ENCODE data around the gene SF3A1.

The SF3A1 gene

GRCh38 chr22:30291058-30291892 is 65.4 kb downstream of the SF3A1 start:
- Histone ChIP-seq H3K36me3 (ENCODE audit: insufficient read depth) (no peaks in the 10 kb centered on the region), H4K20me1 (ENCODE audit: insufficient read depth) (no peaks in the 10 kb centered on the region), H2AFZ (ENCODE audit: low read depth) (no peak overlapping the region), H3K27ac (no peak overlapping the region), H3K79me2 (ENCODE audit: insufficient read depth, low read depth) (no peaks in the 10 kb centered on the region), H3K27me3 (ENCODE audit: insufficient read depth, low read depth) (no peaks in the 10 kb centered on the region), H3K4me3 (IDR thresholded peaks at IDR 0.05; ENCODE audit: insufficient read depth, low read depth, low read length) (no peak overlapping the region), H3K9ac (no peak overlapping the region), H3K4me2 (no peak overlapping the region; the same call in 1 of the 2 replicates), H3K4me1 (ENCODE audit: low read depth, poor library complexity, severe bottlenecking) (peaks cover 37% of the 10 kb centered on the region)
- no peak for TF ChIP-seq CTCF (conservative IDR thresholded peaks at IDR 0.05; ENCODE audit: low read depth, low read length)

- Histone ChIP-seq H3K27ac (peak overlapping the region; percentile 38; the same call in 1 of the 2 replicates), H3K4me3 (IDR thresholded peaks at IDR 0.05; ENCODE audit: insufficient read depth, low read depth, low read length) (no peak overlapping the region), H3K4me2 (peak overlapping the region; percentile 93), H2AFZ (ENCODE audit: low read depth) (0 out of 2 replicates have a peak overlapping the region, but pooled peaks have one; percentile 59), H3K79me2 (ENCODE audit: insufficient read depth, low read depth) (no peaks in the 10 kb centered on the region), H3K9ac (no peak overlapping the region), H3K4me1 (ENCODE audit: low read depth, poor library complexity, severe bottlenecking) (peaks cover 35% of the 10 kb centered on the region), H3K27me3 (ENCODE audit: insufficient read depth, low read depth) (no peaks in the 10 kb centered on the region), H3K36me3 (ENCODE audit: insufficient read depth) (no peaks in the 10 kb centered on the region), H4K20me1 (ENCODE audit: insufficient read depth) (no peaks in the 10 kb centered on the region)
- TF ChIP-seq CTCF (conservative IDR thresholded peaks at IDR 0.05; ENCODE audit: low read depth, low read length) = no peak
Measured at GRCh38 chr22:30290342-30291057, 66.2 kb downstream of the SF3A1 start.

GRCh38 chr22:30289980-30290313 is 66.7 kb downstream of the SF3A1 start:
- Histone ChIP-seq H3K4me2 (peak overlapping the region; percentile 93), H4K20me1 (ENCODE audit: insufficient read depth) (no peaks in the 10 kb centered on the region), H3K27me3 (ENCODE audit: insufficient read depth, low read depth) (no peaks in the 10 kb centered on the region), H2AFZ (ENCODE audit: low read depth) (peak overlapping the region; percentile 59; the same call in 1 of the 2 replicates), H3K9ac (no peak overlapping the region), H3K4me1 (ENCODE audit: low read depth, poor library complexity, severe bottlenecking) (peaks cover 35% of the 10 kb centered on the region), H3K79me2 (ENCODE audit: insufficient read depth, low read depth) (no peaks in the 10 kb centered on the region), H3K4me3 (IDR thresholded peaks at IDR 0.05; ENCODE audit: insufficient read depth, low read depth, low read length) (no peak overlapping the region), H3K36me3 (ENCODE audit: insufficient read depth) (no peaks in the 10 kb centered on the region), H3K27ac (peak overlapping the region; percentile 38; the same call in 1 of the 2 replicates)
- TF ChIP-seq CTCF (conservative IDR thresholded peaks at IDR 0.05; ENCODE audit: low read depth, low read length) = no peak

- Histone ChIP-seq H3K27ac (peak within 1 kb of the TSS; percentile 38; the same call in 1 of the 2 replicates), H3K36me3 (ENCODE audit: insufficient read depth) (no peaks in the 10 kb centered on the region), H3K4me1 (ENCODE audit: low read depth, poor library complexity, severe bottlenecking) (peaks cover 35% of the 10 kb centered on the region), H3K27me3 (ENCODE audit: insufficient read depth, low read depth) (no peaks in the 10 kb centered on the region), H4K20me1 (ENCODE audit: insufficient read depth) (no peaks in the 10 kb centered on the region), H3K4me2 (peak within 1 kb of the TSS; percentile 93), H3K79me2 (ENCODE audit: insufficient read depth, low read depth) (no peaks in the 10 kb centered on the region), H3K4me3 (IDR thresholded peaks at IDR 0.05; ENCODE audit: insufficient read depth, low read depth, low read length) (peak within 1 kb of the TSS; percentile 26), H2AFZ (ENCODE audit: low read depth) (peak within 1 kb of the TSS; percentile 59), H3K9ac (peak within 1 kb of the TSS; percentile 25; the same call in 1 of the 2 replicates)
- TF ChIP-seq CTCF (conservative IDR thresholded peaks at IDR 0.05; ENCODE audit: low read depth, low read length) = no peak
Measured at GRCh38 chr22:30289141-30289979, 67.3 kb downstream of the SF3A1 start, which contains the start of gene CASTOR1. Gene CASTOR1 (minus strand): TSS chr22:30289505. CDS start chr22:30289497, 8 bp downstream.

Measured in KMS-11 (cell line).